K562 (cell line): Measurements from ENCODE around the gene FPGS. TPM values are rescaled to one million over a fixed set of nuclear protein-coding genes. Genes with fewer than 3 reads are reported as not detected.

Source experiments
- ATAC-seq: fragments of 200-7000 bp; cut with Tn5 transposase; 3 replicates; pipeline ENCODE4 v1.9.1; 2020; ENCODE audit warnings: moderate library complexity
- BruUV-seq: library from RNA; stranded (reverse); fragments of 400-500 nt; replicated peaks from 2 replicates; lab custom pipeline; 2021; lab: Mats Ljungman, UMichigan
- CTCF ChIA-PET: fragments of 300-600 bp; formaldehyde crosslinking; extraction: SDS; loops from one replicate; lab custom pipeline; 2021; ENCODE audit warnings: low intra/inter-chr PET ratio; lab: Yijun Ruan, JAX
- POLR2A ChIA-PET: fragments of 300-600, 350-650 bp; sonication (Branson Sonifier 250); formaldehyde crosslinking; extraction: SDS; loops from one replicate; lab custom pipeline; 2021; ENCODE audit warnings: antibody characterized with exemption, inconsistent platforms; lab: Yijun Ruan, JAX
- DNase-seq, 4 experiments: peaks; one replicate each; pipeline versions ENCODE4 v3.0.0 to v3.0.0-alpha.2; 2011 to 2018; ENCODE audit warnings: low spot score in 3 of 4, mixed read lengths in 3 of 4; ENCODE audit errors: extremely low read depth in 1 of 4
- FAIRE-seq: peaks from 2 replicates; lab custom pipeline; 2011; peaks lifted over from hg19 to GRCh38; lab: Jason Lieb, UNC
- H2AFZ ChIP-seq: 2 replicates; pipeline ENCODE4 v1.6.0; 2011; ENCODE audit warnings: low read depth, low read length, control low read depth, inconsistent platforms
- H3K27ac ChIP-seq: fragments of 200-600 bp; 3 replicates; pipeline ENCODE4 v1.8.0; 2011; ENCODE audit warnings: low read depth, mild to moderate bottlenecking, control low read depth, inconsistent platforms, low read length, moderate library complexity, mixed read lengths; ENCODE audit errors: extremely low read depth
- H3K27me3 ChIP-seq, 2 experiments: fragments of 300-600 bp in 1 of 2; 2 replicates in 1 of 2; 3 replicates in 1 of 2; pipeline versions ENCODE4 v1.6.0 to v1.8.0; 2011; ENCODE audit warnings: inconsistent platforms in 2 of 2, low read length in 2 of 2, mild to moderate bottlenecking in 1 of 2, mixed read lengths in 1 of 2, moderate library complexity in 1 of 2; ENCODE audit not compliant: control insufficient read depth in 2 of 2, insufficient read depth in 2 of 2
- H3K36me3 ChIP-seq: fragments of 300-600 bp; 3 replicates; pipeline ENCODE4 v1.8.0; 2011; ENCODE audit warnings: mild to moderate bottlenecking, low read length, inconsistent platforms; ENCODE audit not compliant: control insufficient read depth, insufficient read depth
- H3K4me1 ChIP-seq, 2 experiments: fragments of 200-600 bp in 1 of 2; replicated peaks in 1 of 2; 2 replicates in 1 of 2; 3 replicates in 1 of 2; pipeline versions ENCODE4 v1.5.1 to v1.8.0; 2011; ENCODE audit warnings: inconsistent platforms in 2 of 2, low read length in 2 of 2, mild to moderate bottlenecking in 1 of 2, mixed read lengths in 1 of 2, moderate library complexity in 1 of 2; ENCODE audit not compliant: control insufficient read depth in 2 of 2, insufficient read depth in 2 of 2
- H3K4me2 ChIP-seq: 2 replicates; pipeline ENCODE4 v1.6.1; 2011; ENCODE audit warnings: low read length, control low read depth, inconsistent platforms, mixed read lengths; ENCODE audit not compliant: insufficient read depth
- H3K4me3 ChIP-seq: fragments of 200-600 bp; sonication (generic), shearing (Covaris generic); 2 replicates; pipeline ENCODE4 v1.5.1; 2016; ENCODE audit warnings: control low read depth, inconsistent platforms
- H3K79me2 ChIP-seq: fragments of 200-600 bp; 3 replicates; pipeline ENCODE4 v1.8.0; 2011; ENCODE audit warnings: low read length, inconsistent platforms; ENCODE audit not compliant: control insufficient read depth, insufficient read depth
- H3K9ac ChIP-seq, 2 experiments: 2 replicates each; pipeline versions ENCODE4 v1.6.0 to v1.6.1; 2011; ENCODE audit warnings: low read depth in 2 of 2, low read length in 2 of 2, control low read depth in 1 of 2, inconsistent platforms in 1 of 2, mild to moderate bottlenecking in 1 of 2, mixed read lengths in 1 of 2; ENCODE audit not compliant: insufficient read depth in 1 of 2
- H3K9me1 ChIP-seq: one replicate; pipeline ENCODE4 v1.6.0; 2011; ENCODE audit warnings: inconsistent platforms, mild to moderate bottlenecking, low read length, moderate library complexity; ENCODE audit not compliant: control insufficient read depth, insufficient read depth
- H3K9me3 ChIP-seq: replicated peaks from 2 replicates; pipeline ENCODE4 v1.5.1; 2011; ENCODE audit warnings: low read depth, low read length, inconsistent platforms; ENCODE audit not compliant: control insufficient read depth, insufficient read depth
- H4K20me1 ChIP-seq: replicated peaks from 2 replicates; pipeline ENCODE4 v1.6.1; 2011; ENCODE audit warnings: low read length, inconsistent platforms, mixed read lengths; ENCODE audit not compliant: control insufficient read depth, insufficient read depth
- ARID1B ChIP-seq: fragments of 450-650 bp; IDR thresholded peaks from 2 replicates; pipeline ENCODE4 v1.6.1; 2016; ENCODE audit warnings: antibody characterized with exemption, mild to moderate bottlenecking, inconsistent platforms
- CCNT2 ChIP-seq: IDR thresholded peaks from 2 replicates; pipeline ENCODE4 v1.6.1; 2011; ENCODE audit warnings: borderline replicate concordance, low read depth, mild to moderate bottlenecking, moderate library complexity, mixed read lengths, low read length; ENCODE audit not compliant: insufficient read length; ENCODE audit errors: extremely low read depth
- CREB3L1 ChIP-seq: fragments of 450-650 bp; IDR thresholded peaks from 2 replicates; pipeline ENCODE4 v1.6.1; 2014; ENCODE audit warnings: low read depth, mild to moderate bottlenecking, moderate library complexity, borderline replicate concordance
- GABPB1 ChIP-seq: sonication (generic); formaldehyde crosslinking; IDR thresholded peaks from 2 replicates; pipeline ENCODE4 v1.8.0; 2022; ENCODE audit warnings: mild to moderate bottlenecking, missing genetic modification reagents
- HNRNPK ChIP-seq: fragments of 200-400 bp; formaldehyde crosslinking; IDR thresholded peaks from one replicate; pipeline ENCODE4 v1.6.1; 2018; ENCODE audit warnings: mild to moderate bottlenecking, low read depth, low read length; ENCODE audit not compliant: poor library complexity, severe bottlenecking
- JUNB ChIP-seq: fragments of 450-650 bp; formaldehyde crosslinking; conservative IDR thresholded peaks from 2 replicates; pipeline ENCODE4 v1.4.0; 2020; ENCODE audit warnings: mild to moderate bottlenecking
- L3MBTL2 ChIP-seq: fragments of 450-650 bp; IDR thresholded peaks from 2 replicates; pipeline ENCODE4 v1.6.1; 2016; ENCODE audit warnings: mild to moderate bottlenecking, moderate library complexity
- RBM34 ChIP-seq: fragments of 200-400 bp; formaldehyde crosslinking; IDR thresholded peaks from 2 replicates; pipeline ENCODE4 v1.6.1; 2018; ENCODE audit warnings: low read length, borderline replicate concordance; ENCODE audit not compliant: insufficient read depth
- SAFB2 ChIP-seq: fragments of 200-400 bp; formaldehyde crosslinking; IDR thresholded peaks from 2 replicates; pipeline ENCODE4 v1.6.1; 2018; ENCODE audit warnings: borderline replicate concordance, low read length, low read depth, moderate library complexity; ENCODE audit not compliant: severe bottlenecking
- SAP30 ChIP-seq: fragments of 200-600 bp; sonication (generic); IDR thresholded peaks from 2 replicates; pipeline ENCODE4 v1.6.1; 2012; ENCODE audit warnings: borderline replicate concordance, low read depth, mild to moderate bottlenecking, moderate library complexity, low read length, control low read depth, inconsistent platforms; ENCODE audit not compliant: insufficient read depth, poor library complexity, severe bottlenecking
- TAF1 ChIP-seq: IDR thresholded peaks from 2 replicates; pipeline ENCODE4 v1.6.1; 2011; ENCODE audit warnings: mild to moderate bottlenecking, low read length, moderate library complexity; ENCODE audit not compliant: insufficient read depth, control insufficient read depth, severe bottlenecking; ENCODE audit errors: extremely low read depth
- ZNF507 ChIP-seq: conservative IDR thresholded peaks from 2 replicates; pipeline ENCODE4 v1.6.1; 2017; ENCODE audit warnings: missing genetic modification characterization, missing compliant biosample characterization
- ZNF778 ChIP-seq: fragments of 450-650 bp; formaldehyde crosslinking; IDR thresholded peaks from 2 replicates; pipeline ENCODE4 v1.4.0; 2020; ENCODE audit warnings: mild to moderate bottlenecking, moderate library complexity
- ZZZ3 ChIP-seq: fragments of 450-650 bp; IDR thresholded peaks from 2 replicates; pipeline ENCODE4 v1.6.1; 2016; ENCODE audit warnings: antibody characterized with exemption, mild to moderate bottlenecking, moderate library complexity
- WGBS: fragments of 100-300 bp; shearing (Covaris generic); methylation state at CpG from one replicate; pipeline ENCODE4 v1.1.6; 2016; ENCODE audit warnings: low coverage, mixed read lengths; ENCODE audit not compliant: insufficient coverage; ENCODE audit errors: missing lambda C conversion rate; 5-methylcytosine and 5-hydroxymethylcytosine counted together
- in situ Hi-C: fragments of 300-500 bp; cut with MboI; formaldehyde crosslinking; loops from 4 replicates; pipeline ENCODE4 v1.15.0; 2018; ENCODE audit warnings: inconsistent platforms, mixed read lengths
- intact Hi-C: fragments of 100-400 bp; cut with micrococcal nuclease; formaldehyde crosslinking; loops from 2 replicates; pipeline ENCODE4 v1.14.2; 2022
- polyA plus RNA-seq, 8 experiments: library from polyadenylated mRNA; depleted of rRNA in 4 of 8; stranded (reverse) in 5 of 8; unstranded in 3 of 8; fragments of >200 nt; fragmentation: Nextera tagmentation in 2 of 8; fragmentation: Illumina TruSeq in 1 of 8; extraction: Ambion mirVana in 2 of 8; extraction: Trizol in 1 of 8; gene quantifications; 2 replicates each; pipeline versions ENCODE4 v1.2.1 to v1.2.3, GENCODE V29; 2011 to 2014; ENCODE audit warnings: inconsistent platforms in 1 of 8, missing spikeins in 1 of 8
- total RNA-seq, 7 experiments: library from RNA; depleted of rRNA in 6 of 7; stranded (reverse); fragments of >200 nt in 6 of 7; fragmentation: Illumina TruSeq in 2 of 7; extraction: Trizol in 2 of 7; gene quantifications; 2 replicates each; pipeline versions ENCODE4 v1.2.1 to v1.2.3, GENCODE V29; 2011 to 2021; ENCODE audit warnings: low replicate concordance in 1 of 7
- TF ChIP-seq, protein P1 (sequence below): fragments of 250-450 bp; sonication (Bioruptor Pico); IDR thresholded peaks from 2 replicates; pipeline ENCODE4 v1.5.0; 2022; ENCODE audit warnings: mild to moderate bottlenecking
- TF ChIP-seq, protein P2 (sequence below): sonication (generic); formaldehyde crosslinking; IDR thresholded peaks from 2 replicates; pipeline ENCODE4 v1.8.0; 2022; ENCODE audit warnings: missing genetic modification reagents, mild to moderate bottlenecking, moderate library complexity, borderline replicate concordance

Gene FPGS
- total and polyA plus RNA-seq, 9 of the 15 experiments (the other 6 are each of a cell fraction or from before 2014, with no cell fraction given) = 0.84 to 86.4 (median 59.2) TPM

DNA sequence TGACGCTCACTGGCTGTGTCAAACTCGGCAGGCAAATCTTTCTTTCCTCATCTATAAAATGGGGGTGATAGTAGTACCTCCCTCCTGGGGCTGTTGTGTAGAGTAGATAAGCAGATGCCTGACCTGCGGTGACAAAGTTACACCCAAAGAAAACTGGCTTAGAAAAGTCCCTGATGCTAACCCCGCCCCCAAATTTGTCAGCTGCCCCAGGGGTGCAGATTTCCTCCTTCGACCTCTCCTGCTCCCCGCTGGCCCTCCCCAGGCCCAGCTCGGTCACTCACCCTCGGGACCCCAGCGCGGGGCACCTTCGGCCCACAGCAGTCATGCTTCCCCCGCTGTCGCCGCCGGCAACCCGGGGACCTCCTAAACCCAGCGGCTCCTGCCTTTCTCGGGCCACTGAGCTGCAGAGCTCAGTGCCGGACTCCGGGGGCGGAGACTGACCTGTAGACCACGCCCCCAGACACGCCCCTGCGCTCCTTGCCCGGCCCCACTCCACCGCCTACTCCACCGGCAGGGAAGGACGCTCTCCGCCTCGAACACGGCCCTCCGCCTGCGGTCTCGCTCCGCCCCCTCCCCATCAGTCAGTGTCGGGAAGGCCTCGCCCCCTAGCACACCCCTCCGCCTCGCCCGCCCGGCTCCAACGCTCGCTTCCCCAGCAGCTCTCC lies 31.6 kb upstream of the FPGS start:
- in situ Hi-C loops = loop anchor here (25.0 kb wide), 1 partner anchor 591 kb away; the partner anchor contains the start of gene URM1
- H3K4me2 ChIP-seq = peak overlapping the region; percentile 79
- no peaks in the 10 kb centered on the region for H3K9me3 ChIP-seq
- H3K36me3 ChIP-seq = no peaks in the 10 kb centered on the region
- intact Hi-C loops = no loop called here
- peak overlapping the region; percentile 47; the same call in 2 of the 3 replicates for H3K27ac ChIP-seq
- H2AFZ ChIP-seq = peak overlapping the region; percentile 76
- no peaks in the 10 kb centered on the region for H3K27me3 ChIP-seq
- DNase-seq (peak; percentile 96 to 98 (median 97)), ATAC-seq (peak; percentile 98), FAIRE-seq (peak; percentile 94)
- POLR2A ChIA-PET = interaction anchor here (0.7 to 2.1 kb wide), 12 partner anchors 9 to 145 kb away, joined by 3 to 8 read pairs (median 4); partner anchors contain the start of gene CDK9
- no peaks in the 10 kb centered on the region for H3K9me1 ChIP-seq
- WGBS = 0% methylated on average over 32 of the region's 43 CpGs
- H4K20me1 ChIP-seq = no peaks in the 10 kb centered on the region
- BruUV-seq = no TSS peak
- peak overlapping the region; percentile 55 for H3K4me3 ChIP-seq
- peaks cover 18 to 28% of the 10 kb centered on the region in 2 experiments for H3K4me1 ChIP-seq
- CTCF ChIA-PET = interaction anchor here (1.3 kb wide), 1 partner anchor 14 kb away, joined by 3 read pairs; no protein-coding TSS in a partner anchor
- H3K79me2 ChIP-seq = no peaks in the 10 kb centered on the region
- peak overlapping the region; percentile 23 to 86; a peak in 3 of 4 replicates for H3K9ac ChIP-seq
- TF ChIP-seq ZNF507 (tag) = no peak
- peak; percentile 77 for TF ChIP-seq ARID1B
- TF ChIP-seq L3MBTL2 = no peak
- no peak for TF ChIP-seq SAFB2
- no peak for TF ChIP-seq CREB3L1
- TF ChIP-seq, protein P1, sequence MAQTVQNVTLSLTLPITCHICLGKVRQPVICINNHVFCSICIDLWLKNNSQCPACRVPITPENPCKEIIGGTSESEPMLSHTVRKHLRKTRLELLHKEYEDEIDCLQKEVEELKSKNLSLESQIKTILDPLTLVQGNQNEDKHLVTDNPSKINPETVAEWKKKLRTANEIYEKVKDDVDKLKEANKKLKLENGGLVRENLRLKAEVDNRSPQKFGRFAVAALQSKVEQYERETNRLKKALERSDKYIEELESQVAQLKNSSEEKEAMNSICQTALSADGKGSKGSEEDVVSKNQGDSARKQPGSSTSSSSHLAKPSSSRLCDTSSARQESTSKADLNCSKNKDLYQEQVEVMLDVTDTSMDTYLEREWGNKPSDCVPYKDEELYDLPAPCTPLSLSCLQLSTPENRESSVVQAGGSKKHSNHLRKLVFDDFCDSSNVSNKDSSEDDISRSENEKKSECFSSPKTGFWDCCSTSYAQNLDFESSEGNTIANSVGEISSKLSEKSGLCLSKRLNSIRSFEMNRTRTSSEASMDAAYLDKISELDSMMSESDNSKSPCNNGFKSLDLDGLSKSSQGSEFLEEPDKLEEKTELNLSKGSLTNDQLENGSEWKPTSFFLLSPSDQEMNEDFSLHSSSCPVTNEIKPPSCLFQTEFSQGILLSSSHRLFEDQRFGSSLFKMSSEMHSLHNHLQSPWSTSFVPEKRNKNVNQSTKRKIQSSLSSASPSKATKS = no peak
- no peak for TF ChIP-seq SAP30
- TF ChIP-seq ZNF778 (CRISPR knock-in tag) = no peak
- TF ChIP-seq RBM34 = no peak
- TF ChIP-seq, protein P2, sequence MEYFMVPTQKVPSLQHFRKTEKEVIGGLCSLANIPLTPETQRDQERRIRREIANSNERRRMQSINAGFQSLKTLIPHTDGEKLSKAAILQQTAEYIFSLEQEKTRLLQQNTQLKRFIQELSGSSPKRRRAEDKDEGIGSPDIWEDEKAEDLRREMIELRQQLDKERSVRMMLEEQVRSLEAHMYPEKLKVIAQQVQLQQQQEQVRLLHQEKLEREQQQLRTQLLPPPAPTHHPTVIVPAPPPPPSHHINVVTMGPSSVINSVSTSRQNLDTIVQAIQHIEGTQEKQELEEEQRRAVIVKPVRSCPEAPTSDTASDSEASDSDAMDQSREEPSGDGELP = peak; percentile 82
- TF ChIP-seq ZZZ3 = no peak
- peak; percentile 82 for TF ChIP-seq CCNT2
- TF ChIP-seq TAF1 = peak; percentile 26
- TF ChIP-seq JUNB (CRISPR knock-in tag) = no peak
- TF ChIP-seq HNRNPK = no peak
- peak; percentile 61; the same call in 1 of the 2 replicates for TF ChIP-seq GABPB1
